HCT116 (cell line): ENCODE results near the gene RGS7. TPM values are rescaled to one million over a fixed set of nuclear protein-coding genes. Genes with fewer than 3 reads are reported as not detected.

ENCODE experiments used
- ATAC-seq: fragments of 200-7000 bp; cut with Tn5 transposase; 2 replicates; pipeline ENCODE4 v1.9.1; 2020; ENCODE audit warnings: mild to moderate bottlenecking, moderate library complexity
- BruUV-seq: library from RNA; stranded (reverse); fragments of 400-500 nt; replicated peaks from 2 replicates; lab custom pipeline; 2021; lab: Mats Ljungman, UMichigan
- CTCF ChIA-PET: fragments of 300-600 bp; sonication (Branson Sonifier 250); formaldehyde crosslinking; loops from one replicate; lab custom pipeline; 2021; ENCODE audit warnings: antibody characterized with exemption; lab: Charles Lee
- POLR2A ChIA-PET: fragments of 300-600, 350-600 bp; sonication (Branson Sonifier 250); formaldehyde crosslinking; loops from one replicate; lab custom pipeline; 2021; ENCODE audit warnings: antibody characterized with exemption; lab: Charles Lee
- RAD21 ChIA-PET, 2 experiments: fragments of 300-600 bp; sonication (Branson Sonifier 250); formaldehyde crosslinking; loops; one replicate each; lab custom pipeline; 2023; ENCODE audit warnings: low total read pairs in 2 of 2; ENCODE audit not compliant: uncharacterized antibody in 2 of 2, unreplicated experiment in 2 of 2, low non-redundant PET in 1 of 2; lab: Charles Lee
- DNase-seq: peaks from one replicate; pipeline ENCODE4 v3.0.0-alpha.2; 2010; ENCODE audit warnings: low read depth, low spot score
- H2AFZ ChIP-seq: fragments of 200-600 bp; shearing (Covaris generic), sonication (generic); 2 replicates; pipeline ENCODE4 v1.6.1; 2017; ENCODE audit warnings: low read depth, mixed run types, mixed read lengths, antibody characterized with exemption, low read length; ENCODE audit not compliant: poor library complexity, severe bottlenecking
- H3K27ac ChIP-seq: 2 replicates; pipeline ENCODE4 v1.5.1; 2012; ENCODE audit warnings: low read depth, low read length
- H3K27me3 ChIP-seq: fragments of 200-600 bp; sonication (generic); 2 replicates; pipeline ENCODE4 v1.6.1; 2016; ENCODE audit warnings: mixed run types, low read length, mixed read lengths; ENCODE audit not compliant: insufficient read depth
- H3K36me3 ChIP-seq, 2 experiments: fragments of 200-500 bp in 1 of 2; fragments of 200-600 bp in 1 of 2; sonication (Bioruptor generic) in 1 of 2; sonication (generic) in 1 of 2; 2 replicates each; pipeline versions ENCODE4 v1.5.1 to v1.6.1; 2014 to 2016; ENCODE audit warnings: low read length in 2 of 2, inconsistent platforms in 1 of 2, mixed read lengths in 1 of 2, mixed run types in 1 of 2; ENCODE audit not compliant: insufficient read depth in 2 of 2, control insufficient read depth in 1 of 2
- H3K4me1 ChIP-seq, 2 experiments: fragments of 200-600 bp in 1 of 2; sonication (generic) in 1 of 2; 2 replicates each; pipeline versions ENCODE4 v1.5.1 to v1.6.1; 2012 to 2017; ENCODE audit warnings: low read length in 2 of 2, inconsistent platforms in 1 of 2, mild to moderate bottlenecking in 1 of 2, mixed read lengths in 1 of 2, mixed run types in 1 of 2, moderate library complexity in 1 of 2; ENCODE audit not compliant: insufficient read depth in 2 of 2, control insufficient read depth in 1 of 2
- H3K4me2 ChIP-seq: fragments of 200-600 bp; sonication (generic); 2 replicates; pipeline ENCODE4 v1.6.1; 2017; ENCODE audit warnings: mixed run types, low read length, mixed read lengths
- H3K4me3 ChIP-seq, 2 experiments: fragments of 200-600 bp in 1 of 2; sonication (generic) in 1 of 2; replicated peaks in 1 of 2; 2 replicates each; pipeline ENCODE4 v1.5.1; 2011 to 2016; ENCODE audit warnings: low read length in 2 of 2, control low read depth in 1 of 2, low read depth in 1 of 2, mild to moderate bottlenecking in 1 of 2, mixed read lengths in 1 of 2, mixed run types in 1 of 2
- H3K79me2 ChIP-seq: fragments of 200-600 bp; sonication (generic); 2 replicates; pipeline ENCODE4 v1.6.1; 2017; ENCODE audit warnings: mild to moderate bottlenecking, mixed run types, low read length, moderate library complexity, mixed read lengths; ENCODE audit not compliant: insufficient read depth
- H3K9ac ChIP-seq: fragments of 200-600 bp; sonication (generic); 2 replicates; pipeline ENCODE4 v1.6.1; 2016; ENCODE audit warnings: low read length, mixed read lengths
- H3K9me2 ChIP-seq: fragments of 200-600 bp; sonication (generic), shearing (Covaris generic); 2 replicates; pipeline ENCODE4 v1.6.1; 2017; ENCODE audit warnings: mixed run types, mild to moderate bottlenecking, moderate library complexity; ENCODE audit not compliant: insufficient read depth
- H3K9me3 ChIP-seq, 2 experiments: fragments of 200-500 bp in 1 of 2; fragments of 200-600 bp in 1 of 2; sonication (Bioruptor generic) in 1 of 2; sonication (generic) in 1 of 2; 2 replicates each; pipeline ENCODE4 v1.6.1; 2014 to 2017; ENCODE audit warnings: low read length in 2 of 2, mixed read lengths in 2 of 2, inconsistent platforms in 1 of 2, low read depth in 1 of 2, mild to moderate bottlenecking in 1 of 2, mixed run types in 1 of 2, moderate library complexity in 1 of 2; ENCODE audit not compliant: control insufficient read depth in 1 of 2, insufficient read depth in 1 of 2
- H4K20me1 ChIP-seq: fragments of 200-600 bp; sonication (generic), shearing (Covaris generic); 2 replicates; pipeline ENCODE4 v1.6.1; 2017; ENCODE audit warnings: mixed run types, mild to moderate bottlenecking, moderate library complexity; ENCODE audit not compliant: insufficient read depth
- ATF3 ChIP-seq: IDR thresholded peaks from 2 replicates; pipeline ENCODE4 v1.6.1; 2012
- CBX3 ChIP-seq: IDR thresholded peaks from 2 replicates; pipeline ENCODE4 v1.6.1; 2012; ENCODE audit warnings: low read depth
- CEBPB ChIP-seq: IDR thresholded peaks from 2 replicates; pipeline ENCODE4 v1.6.1; 2012; ENCODE audit warnings: low read depth
- CTCF ChIP-seq, 3 experiments: fragments of 200-600 bp in 1 of 3; sonication (generic) in 1 of 3; IDR thresholded peaks in 2 of 3; conservative IDR thresholded peaks in 1 of 3; 2 replicates each; pipeline ENCODE4 v1.5.1; 2012 to 2017; ENCODE audit warnings: low read depth in 2 of 3, low read length in 2 of 3, antibody characterized with exemption in 1 of 3, borderline replicate concordance in 1 of 3, control low read depth in 1 of 3, mild to moderate bottlenecking in 1 of 3, mixed read lengths in 1 of 3, mixed run types in 1 of 3, moderate library complexity in 1 of 3; ENCODE audit not compliant: insufficient read depth in 1 of 3
- EZH2 ChIP-seq: fragments of 200-600 bp; sonication (generic); IDR thresholded peaks from 2 replicates; pipeline ENCODE4 v1.6.1; 2017; ENCODE audit warnings: antibody characterized with exemption, mixed run types
- POLR2AphosphoS5 ChIP-seq: IDR thresholded peaks from 2 replicates; pipeline ENCODE4 v1.6.1; 2011; ENCODE audit warnings: mild to moderate bottlenecking, low read depth, low read length, moderate library complexity
- RAD21 ChIP-seq: IDR thresholded peaks from 2 replicates; pipeline ENCODE4 v1.6.1; 2012; ENCODE audit warnings: low read depth, mild to moderate bottlenecking
- SRF ChIP-seq: IDR thresholded peaks from 2 replicates; pipeline ENCODE4 v1.6.1; 2012; ENCODE audit warnings: low read depth
- TCF7L2 ChIP-seq: IDR thresholded peaks from 2 replicates; pipeline ENCODE4 v1.7.0; 2011; ENCODE audit warnings: borderline replicate concordance, inconsistent platforms; ENCODE audit not compliant: insufficient read depth, insufficient read length; ENCODE audit errors: extremely low read depth
- ZBTB33 ChIP-seq: IDR thresholded peaks from 2 replicates; pipeline ENCODE4 v1.6.1; 2011; ENCODE audit warnings: mild to moderate bottlenecking, low read length, moderate library complexity; ENCODE audit not compliant: insufficient replicate concordance; ENCODE audit errors: extremely low read depth
- intact Hi-C: fragments of 100-400 bp; cut with micrococcal nuclease; formaldehyde crosslinking; loops from 2 replicates; pipeline ENCODE4 v1.10.0; 2022
- total RNA-seq: library from RNA; stranded (reverse); gene quantifications from one replicate; pipeline ENCODE4 v1.2.1, GENCODE V29; 2021; ENCODE audit not compliant: unreplicated experiment

Gene RGS7
- total RNA-seq, 1 experiment from 2014 or later = not detected

GRCh38 chr1:240739139-240739538 lies 617.9 kb downstream of the RGS7 start:
- H3K27ac ChIP-seq = no peak overlapping the region
- ChIA-PET POLR2A (no interaction called here), RAD21 (no interaction called here), CTCF (no interaction called here)
- H2AFZ ChIP-seq = no peak overlapping the region
- no peak overlapping the region for H3K4me2 ChIP-seq
- no peak overlapping the region for H3K9ac ChIP-seq
- H3K79me2 ChIP-seq = no peaks in the 10 kb centered on the region
- peaks cover 3 to 6% of the 10 kb centered on the region in 2 experiments; a peak in 2 of 4 replicates for H3K9me3 ChIP-seq
- TF ChIP-seq POLR2AphosphoS5 = no peak
- no peak for TF ChIP-seq RAD21
- intact Hi-C loops = no loop called here
- no peaks in the 10 kb centered on the region for H4K20me1 ChIP-seq
- ATAC-seq = no peak
- H3K4me3 ChIP-seq = no peak overlapping the region
- no peaks in the 10 kb centered on the region for H3K9me2 ChIP-seq
- no peaks in the 10 kb centered on the region for H3K27me3 ChIP-seq
- no peaks in the 10 kb centered on the region for H3K36me3 ChIP-seq
- no peaks in the 10 kb centered on the region for H3K4me1 ChIP-seq
- DNase-seq = no peak
- no TSS peak for BruUV-seq

- H3K27me3 ChIP-seq = no peaks in the 10 kb centered on the region
- H3K4me3 ChIP-seq = no peak overlapping the region
- intact Hi-C loops = no loop called here
- ChIA-PET POLR2A (no interaction called here), CTCF (no interaction called here), RAD21 (no interaction called here)
- no peak overlapping the region for H3K27ac ChIP-seq
- no peaks in the 10 kb centered on the region for H4K20me1 ChIP-seq
- H3K4me1 ChIP-seq = no peaks in the 10 kb centered on the region
- H3K4me2 ChIP-seq = no peak overlapping the region
- DNase-seq (no peak), ATAC-seq (no peak)
- H3K9me2 ChIP-seq = no peaks in the 10 kb centered on the region
- peaks cover 5 to 6% of the 10 kb centered on the region in 2 experiments; a peak in 2 of 4 replicates for H3K9me3 ChIP-seq
- no peak overlapping the region for H3K9ac ChIP-seq
- no TSS peak for BruUV-seq
- H3K79me2 ChIP-seq = no peaks in the 10 kb centered on the region
- TF ChIP-seq CEBPB = no peak
- TF ChIP-seq EZH2 = no peak
- no peak for TF ChIP-seq SRF
- TF ChIP-seq TCF7L2 = no peak
- TF ChIP-seq RAD21 = no peak
- no peak for TF ChIP-seq CTCF (IDR thresholded peaks at IDR 0.05 in 2 of 3, conservative IDR thresholded peaks at IDR 0.05 in 1 of 3; ENCODE audit: borderline replicate concordance in 1 of 3, insufficient read depth in 1 of 3, low read depth in 2 of 3, low read length in 2 of 3)
- no peak for TF ChIP-seq ATF3
- no peak for TF ChIP-seq ZBTB33
- no peak for TF ChIP-seq CBX3
- H3K36me3 ChIP-seq = no peaks in the 10 kb centered on the region
- H2AFZ ChIP-seq = no peak overlapping the region
Measured at GRCh38 chr1:240737766-240738265, 619.2 kb downstream of the RGS7 start.
